GM12891 (cell line): ENCODE measurements around the gene PDGFRA.

Source experiments
- PAX5 ChIP-seq: IDR thresholded peaks from 2 replicates; pipeline ENCODE4 v1.6.1; 2011; ENCODE audit warnings: low read length, moderate library complexity, mild to moderate bottlenecking; ENCODE audit not compliant: insufficient read depth, severe bottlenecking
- POLR2A ChIP-seq: IDR thresholded peaks from 2 replicates; pipeline ENCODE4 v1.6.1; 2011; ENCODE audit warnings: low read depth, low read length, control low read depth
- POLR2AphosphoS5 ChIP-seq: IDR thresholded peaks from 2 replicates; pipeline ENCODE4 v1.6.1; 2011; ENCODE audit warnings: low read depth, low read length, control low read depth
- SPI1 ChIP-seq: IDR thresholded peaks from 2 replicates; pipeline ENCODE4 v1.6.1; 2011; ENCODE audit warnings: low read depth, low read length, control low read depth
- TAF1 ChIP-seq: IDR thresholded peaks from 2 replicates; pipeline ENCODE4 v1.6.1; 2011; ENCODE audit warnings: low read depth, low read length, control low read depth

DNA sequence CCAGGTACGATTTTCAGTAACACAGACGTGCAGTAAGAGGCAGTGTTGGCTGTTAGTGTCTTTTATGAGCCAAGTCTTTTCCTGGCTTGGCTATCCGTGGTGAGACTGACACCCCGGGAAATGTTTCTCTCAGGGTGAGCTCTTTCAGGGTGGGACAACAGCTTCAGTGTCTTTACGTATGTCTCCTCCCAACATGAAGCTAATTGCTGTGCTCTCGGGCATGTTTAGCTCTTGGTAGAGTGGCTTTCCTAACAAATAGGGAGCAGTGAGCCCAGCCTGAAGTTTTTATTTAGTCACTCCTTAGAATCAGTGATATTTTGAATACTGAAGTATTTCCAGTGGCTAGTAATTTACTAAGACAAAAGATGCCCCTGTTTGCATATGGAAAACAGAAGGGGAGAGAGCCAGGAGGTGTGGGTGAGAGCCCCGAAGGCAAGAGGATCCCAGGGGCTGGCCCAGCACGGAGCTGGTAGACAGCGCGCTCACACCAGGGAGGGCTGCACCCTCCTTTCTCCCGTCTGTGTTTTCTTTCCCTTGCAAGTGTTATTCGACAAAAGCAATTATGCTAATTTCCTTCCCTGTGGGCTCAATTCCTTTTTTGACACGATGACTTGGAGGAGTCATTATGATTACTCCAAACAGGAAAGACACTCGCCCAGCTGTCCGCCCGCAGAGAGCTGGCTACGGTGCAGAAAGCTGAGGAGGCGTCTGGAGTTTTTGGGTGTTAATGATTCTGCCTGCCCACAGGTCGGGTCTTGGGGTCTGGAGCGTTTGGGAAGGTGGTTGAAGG is 47.7 kb downstream of the PDGFRA start:
- TF ChIP-seq TAF1 (no peak), POLR2A (no peak), POLR2AphosphoS5 (no peak), SPI1 (no peak), PAX5 (no peak)
